ENCODE measurements around the gene PHEX.

PHEX gene

GRCh38 chrX:22004866-22005265 lies 27.3 kb upstream of the PHEX start:
- no peak for ATAC-seq
- no peak for TF ChIP-seq BACH2 (CRISPR knock-in tag; IDR thresholded peaks at IDR 0.05; ENCODE audit: borderline replicate concordance)
- no peak for TF ChIP-seq ARNTL (CRISPR knock-in tag; IDR thresholded peaks at IDR 0.05; ENCODE audit: borderline replicate concordance, low read depth)
- TF ChIP-seq, protein P1, sequence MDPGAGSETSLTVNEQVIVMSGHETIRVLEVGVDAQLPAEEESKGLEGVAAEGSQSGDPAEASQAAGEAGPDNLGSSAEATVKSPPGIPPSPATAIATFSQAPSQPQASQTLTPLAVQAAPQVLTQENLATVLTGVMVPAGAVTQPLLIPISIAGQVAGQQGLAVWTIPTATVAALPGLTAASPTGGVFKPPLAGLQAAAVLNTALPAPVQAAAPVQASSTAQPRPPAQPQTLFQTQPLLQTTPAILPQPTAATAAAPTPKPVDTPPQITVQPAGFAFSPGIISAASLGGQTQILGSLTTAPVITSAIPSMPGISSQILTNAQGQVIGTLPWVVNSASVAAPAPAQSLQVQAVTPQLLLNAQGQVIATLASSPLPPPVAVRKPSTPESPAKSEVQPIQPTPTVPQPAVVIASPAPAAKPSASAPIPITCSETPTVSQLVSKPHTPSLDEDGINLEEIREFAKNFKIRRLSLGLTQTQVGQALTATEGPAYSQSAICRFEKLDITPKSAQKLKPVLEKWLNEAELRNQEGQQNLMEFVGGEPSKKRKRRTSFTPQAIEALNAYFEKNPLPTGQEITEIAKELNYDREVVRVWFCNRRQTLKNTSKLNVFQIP (CRISPR knock-in tag; IDR thresholded peaks at IDR 0.05; ENCODE audit: borderline replicate concordance, low read depth), result no peak
- TF ChIP-seq TCF4 (CRISPR knock-in tag; IDR thresholded peaks at IDR 0.05; ENCODE audit: borderline replicate concordance), result no peak
- TF ChIP-seq GLIS3 (CRISPR knock-in tag; IDR thresholded peaks at IDR 0.05), result no peak
- TF ChIP-seq ZFP30 (CRISPR knock-in tag; IDR thresholded peaks at IDR 0.05), result no peak
- no peak for TF ChIP-seq RARB (CRISPR knock-in tag; IDR thresholded peaks at IDR 0.05)

GRCh38 chrX:22012051-22012450 lies 20.1 kb upstream of the PHEX start:
- TF ChIP-seq ZC3H10 (CRISPR knock-in tag; IDR thresholded peaks at IDR 0.05) (no peak), ARNTL (CRISPR knock-in tag; IDR thresholded peaks at IDR 0.05; ENCODE audit: borderline replicate concordance, low read depth) (no peak)
- TF ChIP-seq, protein P2, sequence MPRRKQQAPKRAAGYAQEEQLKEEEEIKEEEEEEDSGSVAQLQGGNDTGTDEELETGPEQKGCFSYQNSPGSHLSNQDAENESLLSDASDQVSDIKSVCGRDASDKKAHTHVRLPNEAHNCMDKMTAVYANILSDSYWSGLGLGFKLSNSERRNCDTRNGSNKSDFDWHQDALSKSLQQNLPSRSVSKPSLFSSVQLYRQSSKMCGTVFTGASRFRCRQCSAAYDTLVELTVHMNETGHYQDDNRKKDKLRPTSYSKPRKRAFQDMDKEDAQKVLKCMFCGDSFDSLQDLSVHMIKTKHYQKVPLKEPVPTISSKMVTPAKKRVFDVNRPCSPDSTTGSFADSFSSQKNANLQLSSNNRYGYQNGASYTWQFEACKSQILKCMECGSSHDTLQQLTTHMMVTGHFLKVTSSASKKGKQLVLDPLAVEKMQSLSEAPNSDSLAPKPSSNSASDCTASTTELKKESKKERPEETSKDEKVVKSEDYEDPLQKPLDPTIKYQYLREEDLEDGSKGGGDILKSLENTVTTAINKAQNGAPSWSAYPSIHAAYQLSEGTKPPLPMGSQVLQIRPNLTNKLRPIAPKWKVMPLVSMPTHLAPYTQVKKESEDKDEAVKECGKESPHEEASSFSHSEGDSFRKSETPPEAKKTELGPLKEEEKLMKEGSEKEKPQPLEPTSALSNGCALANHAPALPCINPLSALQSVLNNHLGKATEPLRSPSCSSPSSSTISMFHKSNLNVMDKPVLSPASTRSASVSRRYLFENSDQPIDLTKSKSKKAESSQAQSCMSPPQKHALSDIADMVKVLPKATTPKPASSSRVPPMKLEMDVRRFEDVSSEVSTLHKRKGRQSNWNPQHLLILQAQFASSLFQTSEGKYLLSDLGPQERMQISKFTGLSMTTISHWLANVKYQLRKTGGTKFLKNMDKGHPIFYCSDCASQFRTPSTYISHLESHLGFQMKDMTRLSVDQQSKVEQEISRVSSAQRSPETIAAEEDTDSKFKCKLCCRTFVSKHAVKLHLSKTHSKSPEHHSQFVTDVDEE (CRISPR knock-in tag; IDR thresholded peaks at IDR 0.05), result no peak

DNA sequence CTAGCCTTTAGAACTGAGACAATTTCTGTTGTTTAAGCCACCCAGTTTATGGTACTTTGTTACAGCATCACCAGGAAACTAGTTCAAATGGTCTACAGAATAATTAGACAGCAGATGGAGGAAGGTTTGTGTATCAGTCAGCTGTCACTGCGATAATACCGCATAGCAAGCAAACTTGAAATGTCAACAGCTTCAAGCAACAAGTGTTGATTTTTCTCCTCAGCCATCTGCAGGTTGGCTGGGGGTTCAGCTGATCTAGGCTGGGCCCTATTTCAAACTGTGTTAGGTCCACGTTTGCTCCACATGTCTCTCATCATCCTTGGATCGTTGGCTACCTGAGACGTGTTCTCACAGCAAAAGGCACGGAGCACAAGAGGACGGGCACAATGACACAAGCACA lies 19.2 kb upstream of the PHEX start:
- TF ChIP-seq TOX (CRISPR knock-in tag; IDR thresholded peaks at IDR 0.05; ENCODE audit: borderline replicate concordance) (no peak), ESRRG (CRISPR knock-in tag; IDR thresholded peaks at IDR 0.05) (no peak), ZNF70 (CRISPR knock-in tag; IDR thresholded peaks at IDR 0.05) (no peak), PPARA (CRISPR knock-in tag; IDR thresholded peaks at IDR 0.05; ENCODE audit: borderline replicate concordance) (no peak), SNAI2 (CRISPR knock-in tag; IDR thresholded peaks at IDR 0.05) (no peak), RARB (CRISPR knock-in tag; IDR thresholded peaks at IDR 0.05) (no peak), ARNTL (CRISPR knock-in tag; IDR thresholded peaks at IDR 0.05; ENCODE audit: borderline replicate concordance, low read depth) (no peak), TCF4 (CRISPR knock-in tag; IDR thresholded peaks at IDR 0.05; ENCODE audit: borderline replicate concordance) (no peak), CREB5 (CRISPR knock-in tag; IDR thresholded peaks at IDR 0.05; ENCODE audit: low read depth) (no peak), ZNF565 (CRISPR knock-in tag; conservative IDR thresholded peaks at IDR 0.05; ENCODE audit: low read depth) (no peak), ISL1 (CRISPR knock-in tag; IDR thresholded peaks at IDR 0.05) (no peak), PATZ1 (CRISPR knock-in tag; IDR thresholded peaks at IDR 0.05; ENCODE audit: borderline replicate concordance) (no peak), BACH2 (CRISPR knock-in tag; IDR thresholded peaks at IDR 0.05; ENCODE audit: borderline replicate concordance) (no peak), ZNF8 (CRISPR knock-in tag; IDR thresholded peaks at IDR 0.05) (no peak)
- TF ChIP-seq, protein P3, sequence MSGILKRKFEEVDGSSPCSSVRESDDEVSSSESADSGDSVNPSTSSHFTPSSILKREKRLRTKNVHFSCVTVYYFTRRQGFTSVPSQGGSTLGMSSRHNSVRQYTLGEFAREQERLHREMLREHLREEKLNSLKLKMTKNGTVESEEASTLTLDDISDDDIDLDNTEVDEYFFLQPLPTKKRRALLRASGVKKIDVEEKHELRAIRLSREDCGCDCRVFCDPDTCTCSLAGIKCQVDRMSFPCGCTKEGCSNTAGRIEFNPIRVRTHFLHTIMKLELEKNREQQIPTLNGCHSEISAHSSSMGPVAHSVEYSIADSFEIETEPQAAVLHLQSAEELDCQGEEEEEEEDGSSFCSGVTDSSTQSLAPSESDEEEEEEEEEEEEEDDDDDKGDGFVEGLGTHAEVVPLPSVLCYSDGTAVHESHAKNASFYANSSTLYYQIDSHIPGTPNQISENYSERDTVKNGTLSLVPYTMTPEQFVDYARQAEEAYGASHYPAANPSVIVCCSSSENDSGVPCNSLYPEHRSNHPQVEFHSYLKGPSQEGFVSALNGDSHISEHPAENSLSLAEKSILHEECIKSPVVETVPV (CRISPR knock-in tag; IDR thresholded peaks at IDR 0.05), result no peak
- TF ChIP-seq, protein P2 (CRISPR knock-in tag; IDR thresholded peaks at IDR 0.05), result no peak
- ATAC-seq, result no peak

More at GRCh38 chrX:22012051-22012450, 20.1 kb upstream of the PHEX start:
- ATAC-seq, result no peak
